Sigmoid colon (tissue), 7 donors: ENCODE data around the gene RELN. TPM values are rescaled to one million over a fixed set of nuclear protein-coding genes. Genes with fewer than 3 reads are reported as not detected.
"Not testable (repeated sequence)": the region's sequence is repeated elsewhere in the genome, so short reads cannot be mapped to it uniquely, and the experiment has no call there.

Experiments
- DNase-seq: peaks from one replicate; pipeline ENCODE4 v3.0.0-alpha.2; 2019
- H3K27ac ChIP-seq, 4 donors: fragments of 200-600 bp; sonication (generic); one replicate each; pipeline ENCODE4 v1.5.1; 2016 to 2019; ENCODE audit warnings: mild to moderate bottlenecking in 1 of 4
- H3K27me3 ChIP-seq, 3 donors: fragments of 200-600 bp; sonication (generic); one replicate each; pipeline ENCODE4 v1.5.1; 2019; ENCODE audit warnings: mild to moderate bottlenecking in 1 of 3
- H3K36me3 ChIP-seq, 4 donors: fragments of 200-600 bp; sonication (generic); one replicate each; pipeline ENCODE4 v1.5.1; 2016 to 2019
- H3K4me1 ChIP-seq, 4 donors: fragments of 200-600 bp; sonication (generic); one replicate each; pipeline ENCODE4 v1.5.1; 2017 to 2019
- H3K4me3 ChIP-seq, 4 donors: fragments of 200-600 bp; sonication (generic); one replicate each; pipeline ENCODE4 v1.5.1; 2017 to 2019; ENCODE audit warnings: mild to moderate bottlenecking in 2 of 4, moderate library complexity in 1 of 4
- H3K9me3 ChIP-seq, 4 donors: fragments of 200-600 bp in 3 of 4; sonication (generic) in 3 of 4; one replicate each; pipeline versions ENCODE4 v1.5.1 to v1.6.1; 2013 to 2019
- EP300 ChIP-seq, 4 donors: sonication (generic); formaldehyde crosslinking; IDR thresholded peaks; one replicate each; pipeline ENCODE4 v1.6.1; 2017; ENCODE audit warnings: antibody characterized with exemption in 4 of 4
- POLR2A ChIP-seq, 2 donors: fragments of 450-650 bp; IDR thresholded peaks; one replicate each; pipeline ENCODE4 v1.6.1; 2016; ENCODE audit warnings: antibody characterized with exemption in 2 of 2, mild to moderate bottlenecking in 2 of 2, moderate library complexity in 2 of 2
- POLR2AphosphoS5 ChIP-seq, 4 donors: sonication (generic); formaldehyde crosslinking; IDR thresholded peaks; one replicate each; pipeline ENCODE4 v1.6.1; 2017; ENCODE audit warnings: antibody characterized with exemption in 4 of 4
- WGBS, 2 donors: extraction: QIAGEN DNeasy Blood & Tissue Kit; methylation state at CpG; one replicate each; pipeline ENCODE4 v1.1.7; 2013; 5-methylcytosine and 5-hydroxymethylcytosine counted together
- intact Hi-C: fragments of 100-400 bp; cut with DNase I; formaldehyde crosslinking; loops from one replicate; pipeline ENCODE4 v1.15.1; 2023
- polyA plus RNA-seq, 3 donors: library from polyadenylated mRNA; stranded (reverse); fragments of 200-250 nt; gene quantifications; one replicate each; pipeline ENCODE4 v1.2.3, GENCODE V29; 2013
- total RNA-seq, 4 donors: library from RNA; depleted of rRNA; stranded (reverse); fragments of >200 nt; gene quantifications; one replicate each; pipeline ENCODE4 v1.1.0, GENCODE V29; 2016
- TF ChIP-seq, protein P1 (sequence below), 4 experiments: fragments of 450-650 bp in 3 of 4; fragments of 200-600 bp in 1 of 4; IDR thresholded peaks; one replicate each; pipeline ENCODE4 v1.5.1; 2016 to 2019; ENCODE audit warnings: antibody characterized with exemption in 4 of 4, mild to moderate bottlenecking in 3 of 4, moderate library complexity in 2 of 4
- donor health status: healthy with polysubstance abuse.
- donor health status: Bipolar disorder and iron deficiency.
- donor health status: healthy.

RELN gene
- total and polyA plus RNA-seq, 7 donors, result under 0.01 to 9.2 (median 4.3) TPM; not detected in 1

DNA sequence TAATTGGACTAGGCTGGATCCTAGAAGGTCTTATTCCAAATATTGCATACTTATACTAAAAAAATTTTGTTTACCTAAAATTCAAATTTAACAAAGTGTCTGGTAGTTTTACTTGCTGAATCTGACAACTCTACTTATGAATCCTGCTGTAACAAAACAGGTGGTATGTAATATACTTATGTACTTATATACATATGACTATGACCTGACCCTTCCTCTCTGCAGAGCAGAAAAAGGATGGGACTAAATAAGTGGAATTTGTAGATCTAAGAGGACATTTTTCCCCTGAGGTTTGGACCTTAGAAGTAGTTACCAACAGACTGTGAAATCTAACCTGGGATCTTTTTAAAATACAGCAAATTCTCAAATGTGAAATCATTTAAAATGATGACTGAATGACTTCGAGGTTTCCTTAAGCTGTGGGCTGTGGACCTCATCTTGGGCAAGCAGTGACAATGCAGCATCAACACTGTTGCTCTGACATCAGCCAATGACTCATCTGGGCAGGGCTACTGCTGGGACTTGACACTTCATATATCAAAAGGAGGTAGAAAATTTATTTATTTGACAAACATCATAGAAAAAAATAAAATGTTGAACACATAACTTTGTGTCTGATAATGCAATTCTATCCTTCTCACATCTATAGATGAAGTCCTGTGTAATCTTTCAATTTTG is 73.6 kb downstream of the RELN start:
- intact Hi-C loops, result no loop called here
- 65% methylated on average over 1 of the region's 1 CpG for WGBS, 2 donors
- no peaks in the 10 kb centered on the region for H3K4me1 ChIP-seq
- no peaks in the 10 kb centered on the region for H3K36me3 ChIP-seq
- DNase-seq, result no peak
- no peaks in the 10 kb centered on the region for H3K9me3 ChIP-seq
- TF ChIP-seq EP300 (IDR thresholded peaks at IDR 0.05) (no peak), POLR2AphosphoS5 (IDR thresholded peaks at IDR 0.05) (no peak), POLR2A (IDR thresholded peaks at IDR 0.05) (no peak)
- TF ChIP-seq, protein P1, sequence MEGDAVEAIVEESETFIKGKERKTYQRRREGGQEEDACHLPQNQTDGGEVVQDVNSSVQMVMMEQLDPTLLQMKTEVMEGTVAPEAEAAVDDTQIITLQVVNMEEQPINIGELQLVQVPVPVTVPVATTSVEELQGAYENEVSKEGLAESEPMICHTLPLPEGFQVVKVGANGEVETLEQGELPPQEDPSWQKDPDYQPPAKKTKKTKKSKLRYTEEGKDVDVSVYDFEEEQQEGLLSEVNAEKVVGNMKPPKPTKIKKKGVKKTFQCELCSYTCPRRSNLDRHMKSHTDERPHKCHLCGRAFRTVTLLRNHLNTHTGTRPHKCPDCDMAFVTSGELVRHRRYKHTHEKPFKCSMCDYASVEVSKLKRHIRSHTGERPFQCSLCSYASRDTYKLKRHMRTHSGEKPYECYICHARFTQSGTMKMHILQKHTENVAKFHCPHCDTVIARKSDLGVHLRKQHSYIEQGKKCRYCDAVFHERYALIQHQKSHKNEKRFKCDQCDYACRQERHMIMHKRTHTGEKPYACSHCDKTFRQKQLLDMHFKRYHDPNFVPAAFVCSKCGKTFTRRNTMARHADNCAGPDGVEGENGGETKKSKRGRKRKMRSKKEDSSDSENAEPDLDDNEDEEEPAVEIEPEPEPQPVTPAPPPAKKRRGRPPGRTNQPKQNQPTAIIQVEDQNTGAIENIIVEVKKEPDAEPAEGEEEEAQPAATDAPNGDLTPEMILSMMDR (IDR thresholded peaks at IDR 0.05), result no peak
- H3K4me3 ChIP-seq, result no peak overlapping the region
- no peak overlapping the region for H3K27ac ChIP-seq
- no peaks in the 10 kb centered on the region for H3K27me3 ChIP-seq

DNA sequence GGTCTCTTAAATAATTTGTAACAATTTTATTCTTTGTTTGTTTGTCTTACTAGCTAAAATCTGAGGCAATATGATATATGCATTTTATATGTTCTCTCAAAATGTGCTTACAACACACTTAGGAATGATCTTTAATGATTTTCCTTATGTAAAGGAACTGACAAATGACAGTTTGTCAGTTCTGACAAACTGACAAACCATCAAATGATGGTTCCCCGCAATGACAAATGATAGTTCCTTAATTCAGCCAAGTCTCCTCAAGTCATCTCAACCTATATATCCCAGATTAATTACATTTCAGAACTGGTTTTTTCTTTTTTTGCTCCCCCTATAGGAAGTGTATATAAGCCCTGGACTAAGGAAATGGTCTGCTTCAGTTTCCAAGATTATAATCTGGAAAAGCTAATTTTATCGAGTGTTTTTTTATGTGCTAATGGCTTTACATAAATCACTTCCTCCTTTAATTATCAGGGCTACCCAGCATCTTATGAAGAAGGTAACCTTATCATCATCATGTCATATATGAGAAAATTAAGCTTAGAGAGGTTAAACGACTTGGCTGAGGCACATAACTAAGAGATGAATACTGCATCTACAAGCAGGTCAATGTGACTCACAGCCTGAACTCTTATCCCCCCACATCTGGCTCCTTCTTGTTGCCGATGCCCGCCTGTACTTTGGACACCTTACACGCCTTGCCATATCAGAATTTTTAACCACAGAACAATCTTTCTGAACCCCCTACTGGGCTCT is 75.1 kb downstream of the RELN start:
- no peaks in the 10 kb centered on the region for H3K9me3 ChIP-seq
- TF ChIP-seq POLR2A (IDR thresholded peaks at IDR 0.05) (no peak), EP300 (IDR thresholded peaks at IDR 0.05) (no peak), POLR2AphosphoS5 (IDR thresholded peaks at IDR 0.05) (no peak)
- TF ChIP-seq, protein P1 (IDR thresholded peaks at IDR 0.05), result no peak
- H3K4me1 ChIP-seq, result no peaks in the 10 kb centered on the region
- 67 to 83% methylated on average over 6 of the region's 6 CpGs for WGBS, 2 donors
- H3K4me3 ChIP-seq, result no peak overlapping the region
- intact Hi-C loops, result no loop called here
- no peak overlapping the region for H3K27ac ChIP-seq
- no peaks in the 10 kb centered on the region for H3K27me3 ChIP-seq
- no peak for DNase-seq
- H3K36me3 ChIP-seq, result no peaks in the 10 kb centered on the region

DNA sequence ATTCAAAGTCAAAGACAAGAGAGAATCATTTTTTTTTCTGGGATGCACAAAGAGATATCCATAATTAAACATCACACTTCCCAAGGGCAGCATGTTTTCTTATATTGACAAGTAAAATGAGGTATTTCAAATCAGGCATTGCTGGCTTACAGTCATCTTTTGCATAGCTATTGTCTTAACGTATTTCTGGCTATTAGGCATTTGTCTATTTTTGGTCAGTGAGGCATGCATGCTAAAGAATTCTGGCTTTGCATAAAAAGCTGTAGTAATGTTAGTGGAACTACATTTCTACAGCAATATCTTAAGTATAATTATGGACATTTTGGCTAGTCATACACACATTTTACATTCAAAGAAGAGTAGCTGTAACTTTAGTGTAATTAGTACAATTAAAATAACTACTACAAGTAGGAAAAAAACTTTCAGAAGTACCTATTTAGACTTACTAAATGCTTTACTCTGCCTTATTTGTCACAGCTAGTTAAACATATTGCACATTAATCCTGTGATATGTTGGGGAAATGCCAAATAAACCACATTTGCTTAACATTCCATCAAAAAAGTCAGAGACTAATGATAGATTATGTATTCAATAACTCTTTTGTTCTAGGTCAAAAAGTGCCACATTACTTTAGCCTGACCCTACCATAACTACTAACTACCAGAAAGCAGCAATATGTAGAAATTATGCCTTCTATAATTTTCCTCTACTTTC is 76.4 kb downstream of the RELN start:
- no peaks in the 10 kb centered on the region for H3K27me3 ChIP-seq
- no peak for DNase-seq
- TF ChIP-seq EP300 (IDR thresholded peaks at IDR 0.05) (no peak), POLR2A (IDR thresholded peaks at IDR 0.05) (no peak), POLR2AphosphoS5 (IDR thresholded peaks at IDR 0.05) (no peak)
- TF ChIP-seq, protein P1 (IDR thresholded peaks at IDR 0.05), result no peak
- no peak overlapping the region for H3K4me3 ChIP-seq
- no peaks in the 10 kb centered on the region for H3K9me3 ChIP-seq
- H3K36me3 ChIP-seq, result no peaks in the 10 kb centered on the region
- intact Hi-C loops, result no loop called here
- 62 to 81% methylated on average over 1 of the region's 1 CpG for WGBS, 2 donors
- no peaks in the 10 kb centered on the region for H3K4me1 ChIP-seq
- H3K27ac ChIP-seq, result no peak overlapping the region

DNA sequence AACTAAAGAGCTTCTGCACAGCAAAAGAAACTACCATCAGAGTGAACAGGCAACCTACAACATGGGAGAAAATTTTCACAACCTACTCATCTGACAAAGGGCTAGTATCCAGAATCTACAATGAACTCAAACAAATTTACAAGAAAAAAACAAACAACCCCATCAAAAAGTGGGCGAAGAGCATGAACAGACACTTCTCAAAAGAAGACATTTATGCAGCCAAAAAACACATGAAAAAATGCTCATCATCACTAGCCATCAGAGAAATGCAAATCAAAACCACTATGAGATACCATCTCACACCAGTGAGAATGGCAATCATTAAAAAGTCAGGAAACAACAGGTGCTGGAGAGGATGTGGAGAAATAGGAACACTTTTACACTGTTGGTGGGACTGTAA is 78.4 kb downstream of the RELN start:
- H3K27me3 ChIP-seq, H3K4me3 ChIP-seq, H3K4me1 ChIP-seq, DNase-seq, H3K27ac ChIP-seq, H3K36me3 ChIP-seq, intact Hi-C loops, H3K9me3 ChIP-seq: not testable (repeated sequence)
- WGBS, 2 donors, result 84 to 92% methylated on average over 1 of the region's 1 CpG

DNA sequence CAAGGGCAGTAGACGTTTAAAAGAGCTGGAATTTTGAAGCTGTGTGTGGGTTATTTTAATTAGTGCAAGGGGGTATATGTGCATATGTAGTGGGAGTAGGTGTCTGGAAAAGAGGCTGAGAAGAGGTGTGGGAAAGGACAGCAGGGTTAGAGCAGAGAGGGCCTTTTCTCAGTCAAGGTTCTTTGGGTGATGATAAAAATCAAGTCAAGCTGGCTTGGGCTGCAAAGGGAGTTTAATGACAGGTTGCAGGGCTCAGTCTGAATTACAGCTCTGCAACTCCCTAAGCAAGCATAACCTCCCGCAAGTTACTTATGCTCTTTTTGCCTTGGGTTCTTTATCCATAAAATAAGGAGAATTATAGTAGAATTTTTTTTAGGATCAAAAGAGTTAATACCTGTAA is 83.5 kb downstream of the RELN start:
- no peak overlapping the region for H3K4me3 ChIP-seq
- intact Hi-C loops, result no loop called here
- H3K4me1 ChIP-seq, result no peaks in the 10 kb centered on the region
- 50 to 53% methylated on average over 2 of the region's 2 CpGs for WGBS, 2 donors
- no peak overlapping the region for H3K27ac ChIP-seq
- H3K36me3 ChIP-seq, result no peaks in the 10 kb centered on the region
- H3K27me3 ChIP-seq, result no peaks in the 10 kb centered on the region
- TF ChIP-seq EP300 (IDR thresholded peaks at IDR 0.05), result no peak
- TF ChIP-seq, protein P1 (IDR thresholded peaks at IDR 0.05), result no peak
- H3K9me3 ChIP-seq, result no peaks in the 10 kb centered on the region
- no peak for DNase-seq
